MM.1S (cell line): Measurements from ENCODE around the gene UBC.
"Not testable (repeated sequence)": the region's sequence is repeated elsewhere in the genome, so short reads cannot be mapped to it uniquely, and the experiment has no call there.

Experiments
- DNase-seq: peaks from one replicate; pipeline ENCODE4 v3.0.0-alpha.2; 2015
- H2AFZ ChIP-seq: fragments of 300-600 bp; sonication (generic); 2 replicates; pipeline ENCODE4 v1.6.0; 2016; ENCODE audit warnings: antibody characterized with exemption, low read length
- H3F3A ChIP-seq: fragments of 300-600 bp; sonication (generic); 2 replicates; pipeline ENCODE4 v1.6.1; 2016; ENCODE audit warnings: mild to moderate bottlenecking, antibody characterized with exemption, low read length, moderate library complexity, mixed read lengths; ENCODE audit not compliant: insufficient read depth
- H3K27ac ChIP-seq: fragments of 300-600 bp; sonication (generic); 2 replicates; pipeline ENCODE4 v1.5.1; 2016; ENCODE audit warnings: mild to moderate bottlenecking, low read length
- H3K27me3 ChIP-seq: fragments of 300-600 bp; sonication (generic); replicated peaks from 2 replicates; pipeline ENCODE4 v1.6.0; 2016; ENCODE audit warnings: low read length; ENCODE audit not compliant: insufficient read depth
- H3K36me3 ChIP-seq: fragments of 300-600 bp; sonication (generic); replicated peaks from 2 replicates; pipeline ENCODE4 v1.6.1; 2016; ENCODE audit warnings: mild to moderate bottlenecking, low read length, mixed read lengths; ENCODE audit not compliant: insufficient read depth
- H3K4me1 ChIP-seq: fragments of 300-600 bp; sonication (generic); 2 replicates; pipeline ENCODE4 v1.6.1; 2016; ENCODE audit warnings: low read length, mixed read lengths
- H3K4me2 ChIP-seq: fragments of 300-600 bp; sonication (generic); 2 replicates; pipeline ENCODE4 v1.6.0; 2016; ENCODE audit warnings: low read depth, low read length
- H3K4me3 ChIP-seq: fragments of 300-600 bp; sonication (generic); 2 replicates; pipeline ENCODE4 v1.5.1; 2016; ENCODE audit warnings: low read length, mixed read lengths
- H3K79me2 ChIP-seq: fragments of 300-600 bp; sonication (generic); 2 replicates; pipeline ENCODE4 v1.6.1; 2016; ENCODE audit warnings: mixed run types, low read length, mixed read lengths
- H3K9ac ChIP-seq: fragments of 300-600 bp; sonication (generic); 2 replicates; pipeline ENCODE4 v1.6.1; 2016; ENCODE audit warnings: low read length, mixed read lengths
- H3K9me2 ChIP-seq: fragments of 300-600 bp; sonication (generic); replicated peaks from 2 replicates; pipeline ENCODE4 v1.6.1; 2016; ENCODE audit warnings: mild to moderate bottlenecking, low read length, mixed read lengths; ENCODE audit not compliant: insufficient read depth
- H3K9me3 ChIP-seq: fragments of 300-600 bp; sonication (generic); replicated peaks from 2 replicates; pipeline ENCODE4 v1.6.1; 2016; ENCODE audit warnings: mild to moderate bottlenecking, low read length, mixed read lengths; ENCODE audit not compliant: insufficient read depth
- H4K20me1 ChIP-seq: fragments of 300-600 bp; sonication (generic); 2 replicates; pipeline ENCODE4 v1.6.1; 2016; ENCODE audit warnings: mild to moderate bottlenecking, low read length, moderate library complexity, mixed read lengths; ENCODE audit not compliant: insufficient read depth
- EZH2 ChIP-seq: fragments of 300-600 bp; sonication (generic); optimal IDR thresholded peaks from 2 replicates; pipeline ENCODE3; 2017; ENCODE audit warnings: low read depth, mild to moderate bottlenecking, antibody characterized with exemption, low read length, mixed read lengths
- EZH2phosphoT487 ChIP-seq: fragments of 300-600 bp; sonication (generic); IDR thresholded peaks from 2 replicates; pipeline ENCODE4 v1.6.1; 2018; ENCODE audit warnings: antibody characterized with exemption, low read length
- TF ChIP-seq, protein P1 (sequence below): fragments of 300-600 bp; sonication (generic); IDR thresholded peaks from 2 replicates; pipeline ENCODE4 v1.5.1; 2016; ENCODE audit warnings: antibody characterized with exemption, low read length, mixed read lengths

UBC gene

GRCh38 chr12:124902916-124903315, 11.5 kb downstream of the UBC start:
- Histone ChIP-seq H4K20me1 (no peaks in the 10 kb centered on the region), H2AFZ (no peak overlapping the region), H3K27me3 (no peaks in the 10 kb centered on the region), H3F3A (0 out of 2 replicates have a peak, but pooled peaks cover 3% of the 10 kb centered on the region), H3K9me3 (no peaks in the 10 kb centered on the region), H3K4me2 (no peak overlapping the region), H3K4me3 (no peak overlapping the region), H3K4me1 (no peaks in the 10 kb centered on the region), H3K79me2 (no peaks in the 10 kb centered on the region), H3K9ac (no peak overlapping the region), H3K9me2 (no peaks in the 10 kb centered on the region), H3K36me3 (no peaks in the 10 kb centered on the region), H3K27ac (no peak overlapping the region)
- no peak for DNase-seq
- TF ChIP-seq, protein P1, sequence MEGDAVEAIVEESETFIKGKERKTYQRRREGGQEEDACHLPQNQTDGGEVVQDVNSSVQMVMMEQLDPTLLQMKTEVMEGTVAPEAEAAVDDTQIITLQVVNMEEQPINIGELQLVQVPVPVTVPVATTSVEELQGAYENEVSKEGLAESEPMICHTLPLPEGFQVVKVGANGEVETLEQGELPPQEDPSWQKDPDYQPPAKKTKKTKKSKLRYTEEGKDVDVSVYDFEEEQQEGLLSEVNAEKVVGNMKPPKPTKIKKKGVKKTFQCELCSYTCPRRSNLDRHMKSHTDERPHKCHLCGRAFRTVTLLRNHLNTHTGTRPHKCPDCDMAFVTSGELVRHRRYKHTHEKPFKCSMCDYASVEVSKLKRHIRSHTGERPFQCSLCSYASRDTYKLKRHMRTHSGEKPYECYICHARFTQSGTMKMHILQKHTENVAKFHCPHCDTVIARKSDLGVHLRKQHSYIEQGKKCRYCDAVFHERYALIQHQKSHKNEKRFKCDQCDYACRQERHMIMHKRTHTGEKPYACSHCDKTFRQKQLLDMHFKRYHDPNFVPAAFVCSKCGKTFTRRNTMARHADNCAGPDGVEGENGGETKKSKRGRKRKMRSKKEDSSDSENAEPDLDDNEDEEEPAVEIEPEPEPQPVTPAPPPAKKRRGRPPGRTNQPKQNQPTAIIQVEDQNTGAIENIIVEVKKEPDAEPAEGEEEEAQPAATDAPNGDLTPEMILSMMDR = no peak
- TF ChIP-seq EZH2 = no peak
- TF ChIP-seq EZH2phosphoT487 = no peak

- Histone ChIP-seq H3K4me2 (no peak overlapping the region), H3K4me3 (no peak overlapping the region)
Measured at GRCh38 chr12:124901003-124901402, 13.4 kb downstream of the UBC start.

DNA sequence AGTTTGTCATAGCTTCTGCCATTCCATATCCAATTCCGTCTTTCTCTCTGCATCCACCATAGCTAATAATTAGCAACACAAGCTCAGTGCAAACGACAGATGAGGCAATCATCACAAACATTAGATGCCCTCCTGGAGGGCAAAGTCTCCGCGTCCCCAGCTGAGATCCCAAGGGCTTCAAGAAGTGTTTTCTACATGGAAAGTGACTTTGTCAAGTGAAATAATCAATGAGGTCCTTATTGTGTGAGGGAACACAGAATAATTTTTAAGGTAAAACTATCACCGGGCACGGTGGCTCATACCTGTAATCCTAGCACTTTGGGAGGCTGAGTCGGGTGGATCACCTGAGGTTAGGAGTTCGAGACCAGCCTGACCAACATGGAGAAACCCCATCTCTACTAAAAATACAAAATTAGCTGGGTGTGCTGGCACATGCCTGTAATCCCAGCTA, 14.1 kb downstream of the UBC start:
- not testable (repeated sequence) for H3K4me2 ChIP-seq

More at GRCh38 chr12:124901003-124901402, 13.4 kb downstream of the UBC start:
- no peaks in the 10 kb centered on the region for H3K9me2 ChIP-seq
- H3K9me3 ChIP-seq = no peaks in the 10 kb centered on the region
- H3K9ac ChIP-seq = no peak overlapping the region
- no peaks in the 10 kb centered on the region for H3K27me3 ChIP-seq
- H3K27ac ChIP-seq = no peak overlapping the region
- DNase-seq = no peak
- no peaks in the 10 kb centered on the region for H4K20me1 ChIP-seq
- H3K79me2 ChIP-seq = no peaks in the 10 kb centered on the region
- no peak overlapping the region for H2AFZ ChIP-seq
- TF ChIP-seq EZH2phosphoT487 = no peak
- TF ChIP-seq, protein P1 = no peak
- TF ChIP-seq EZH2 = no peak
- H3K36me3 ChIP-seq = no peaks in the 10 kb centered on the region
- no peaks in the 10 kb centered on the region for H3K4me1 ChIP-seq
- no peaks in the 10 kb centered on the region for H3F3A ChIP-seq

DNA sequence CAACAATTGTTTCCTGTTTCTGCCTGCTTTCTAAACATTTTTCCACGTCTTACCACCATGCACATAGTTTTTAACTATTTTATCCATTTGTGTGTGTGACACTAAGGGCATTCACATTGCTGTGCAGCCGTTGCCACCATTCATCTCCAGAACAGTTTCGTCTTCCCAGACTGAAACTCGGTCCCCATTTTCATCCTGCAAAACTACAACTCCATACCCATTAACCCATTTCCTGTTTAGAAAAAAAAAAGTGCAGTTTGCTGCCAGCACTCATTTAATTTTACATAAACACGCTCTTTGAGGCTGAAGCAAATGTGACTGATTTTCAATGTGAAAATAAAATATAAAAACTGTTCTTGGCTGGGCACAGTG, 15.5 kb downstream of the UBC start:
- no peaks in the 10 kb centered on the region for H3F3A ChIP-seq
- no peaks in the 10 kb centered on the region for H4K20me1 ChIP-seq
- H3K4me3 ChIP-seq = peak overlapping the region; percentile 27; the same call in 1 of the 2 replicates
- H3K27me3 ChIP-seq = no peaks in the 10 kb centered on the region
- H3K4me1 ChIP-seq = no peaks in the 10 kb centered on the region
- no peak for DNase-seq
- H3K79me2 ChIP-seq = no peaks in the 10 kb centered on the region
- peak overlapping the region; percentile 50; the same call in 1 of the 2 replicates for H3K4me2 ChIP-seq
- H3K9me2 ChIP-seq = no peaks in the 10 kb centered on the region
- H3K9me3 ChIP-seq = no peaks in the 10 kb centered on the region
- no peaks in the 10 kb centered on the region for H3K36me3 ChIP-seq
- H3K9ac ChIP-seq = no peak overlapping the region; the same call in 1 of the 2 replicates
- TF ChIP-seq, protein P1 = no peak
- H3K27ac ChIP-seq = no peak overlapping the region
- peak overlapping the region; percentile 24; the same call in 1 of the 2 replicates for H2AFZ ChIP-seq

More for the DNA sequence above, 14.1 kb downstream of the UBC start:
- H3K27ac ChIP-seq, H3K9me2 ChIP-seq, H3K9ac ChIP-seq, H3K4me3 ChIP-seq, H2AFZ ChIP-seq, DNase-seq, H3K4me1 ChIP-seq, H3F3A ChIP-seq, H3K79me2 ChIP-seq, H3K36me3 ChIP-seq, H3K9me3 ChIP-seq, H3K27me3 ChIP-seq, H4K20me1 ChIP-seq: not testable (repeated sequence)
